Glutamatergic neuron (in vitro differentiated cells): Measurements from ENCODE around the gene CD44. TPM values are rescaled to one million over a fixed set of nuclear protein-coding genes. Genes with fewer than 3 reads are reported as not detected.

Source experiments
- DNase-seq: peaks from one replicate; pipeline ENCODE4 v3.0.0; 2022
- H3K27ac Mint-ChIP-seq: one replicate; pipeline ENCODE4 v1.8.0; 2020; ENCODE audit warnings: mild to moderate bottlenecking, mixed read lengths, inconsistent platforms; ENCODE audit not compliant: unreplicated experiment
- H3K27me3 Mint-ChIP-seq: one replicate; pipeline ENCODE4 v1.8.0; 2020; ENCODE audit warnings: mild to moderate bottlenecking, moderate library complexity, mixed read lengths, inconsistent platforms; ENCODE audit not compliant: unreplicated experiment
- H3K36me3 Mint-ChIP-seq: one replicate; pipeline ENCODE4 v1.8.0; 2020; ENCODE audit warnings: mild to moderate bottlenecking, mixed read lengths, inconsistent platforms; ENCODE audit not compliant: unreplicated experiment
- H3K4me1 Mint-ChIP-seq: one replicate; pipeline ENCODE4 v1.8.0; 2020; ENCODE audit warnings: mild to moderate bottlenecking, low read depth, mixed read lengths, inconsistent platforms; ENCODE audit not compliant: unreplicated experiment
- H3K4me3 Mint-ChIP-seq: one replicate; pipeline ENCODE4 v1.8.0; 2020; ENCODE audit warnings: mild to moderate bottlenecking, mixed read lengths, inconsistent platforms; ENCODE audit not compliant: unreplicated experiment
- H3K9me3 Mint-ChIP-seq: one replicate; pipeline ENCODE4 v1.8.0; 2020; ENCODE audit warnings: mild to moderate bottlenecking, moderate library complexity, mixed read lengths, inconsistent platforms; ENCODE audit not compliant: unreplicated experiment
- total RNA-seq: library from RNA; stranded (reverse); fragmentation: NEBNext Ultra II Directional; extraction: Animal tissue kit (Norgen Biotek cat#: 25700); gene quantifications from one replicate; pipeline ENCODE4 v1.2.1, GENCODE V29; 2021; ENCODE audit not compliant: unreplicated experiment
- TF ChIP-seq, protein P1 (sequence below): fragments of 200-600 bp; sonication (generic); IDR thresholded peaks from one replicate; pipeline ENCODE4 v1.5.0; 2021; ENCODE audit not compliant: partially characterized antibody, unreplicated experiment

The CD44 gene
- total RNA-seq, 1 donor from 2014 or later, result 0.71 TPM

DNA sequence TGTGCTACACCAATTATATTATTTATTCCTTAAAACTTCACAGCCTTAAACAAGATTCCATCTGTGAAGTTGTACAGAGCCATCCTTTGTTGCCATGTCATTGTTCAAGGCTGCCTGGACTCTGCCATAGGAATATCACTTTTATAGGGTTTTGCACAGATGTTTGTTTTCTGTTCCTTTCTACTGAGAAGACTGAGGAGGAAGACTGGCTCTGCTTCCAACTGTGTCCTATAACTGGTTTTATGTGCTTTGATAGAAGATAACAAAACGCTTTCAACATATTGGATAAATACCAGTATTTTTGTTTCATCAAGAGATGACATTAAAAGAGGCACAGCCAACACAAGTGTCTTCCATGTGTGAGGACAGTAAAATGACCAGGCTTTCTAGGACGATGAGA lies 120.6 kb downstream of the CD44 start:
- Mint-ChIP-seq H3K9me3 (no peaks in the 10 kb centered on the region), H3K4me1 (peaks cover 4% of the 10 kb centered on the region), H3K27me3 (no peaks in the 10 kb centered on the region), H3K36me3 (peaks cover 3% of the 10 kb centered on the region), H3K27ac (no peak overlapping the region), H3K4me3 (no peak overlapping the region)
- TF ChIP-seq, protein P1, sequence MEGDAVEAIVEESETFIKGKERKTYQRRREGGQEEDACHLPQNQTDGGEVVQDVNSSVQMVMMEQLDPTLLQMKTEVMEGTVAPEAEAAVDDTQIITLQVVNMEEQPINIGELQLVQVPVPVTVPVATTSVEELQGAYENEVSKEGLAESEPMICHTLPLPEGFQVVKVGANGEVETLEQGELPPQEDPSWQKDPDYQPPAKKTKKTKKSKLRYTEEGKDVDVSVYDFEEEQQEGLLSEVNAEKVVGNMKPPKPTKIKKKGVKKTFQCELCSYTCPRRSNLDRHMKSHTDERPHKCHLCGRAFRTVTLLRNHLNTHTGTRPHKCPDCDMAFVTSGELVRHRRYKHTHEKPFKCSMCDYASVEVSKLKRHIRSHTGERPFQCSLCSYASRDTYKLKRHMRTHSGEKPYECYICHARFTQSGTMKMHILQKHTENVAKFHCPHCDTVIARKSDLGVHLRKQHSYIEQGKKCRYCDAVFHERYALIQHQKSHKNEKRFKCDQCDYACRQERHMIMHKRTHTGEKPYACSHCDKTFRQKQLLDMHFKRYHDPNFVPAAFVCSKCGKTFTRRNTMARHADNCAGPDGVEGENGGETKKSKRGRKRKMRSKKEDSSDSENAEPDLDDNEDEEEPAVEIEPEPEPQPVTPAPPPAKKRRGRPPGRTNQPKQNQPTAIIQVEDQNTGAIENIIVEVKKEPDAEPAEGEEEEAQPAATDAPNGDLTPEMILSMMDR, result no peak
- DNase-seq, result no peak

- H3K9me3 Mint-ChIP-seq, result no peaks in the 10 kb centered on the region
- TF ChIP-seq, protein P1, result no peak
- H3K27ac Mint-ChIP-seq, result no peak overlapping the region
- H3K4me1 Mint-ChIP-seq, result peaks cover 4% of the 10 kb centered on the region
- H3K36me3 Mint-ChIP-seq, result peaks cover 3% of the 10 kb centered on the region
- DNase-seq, result no peak
- H3K27me3 Mint-ChIP-seq, result no peaks in the 10 kb centered on the region
- H3K4me3 Mint-ChIP-seq, result no peak overlapping the region
These were observed 121.5 kb downstream of the CD44 start for GRCh38 chr11:35260342-35260985.

- TF ChIP-seq, protein P1, result no peak
- H3K4me1 Mint-ChIP-seq, result peaks cover 4% of the 10 kb centered on the region
- no peaks in the 10 kb centered on the region for H3K9me3 Mint-ChIP-seq
- no peak overlapping the region for H3K27ac Mint-ChIP-seq
- no peaks in the 10 kb centered on the region for H3K27me3 Mint-ChIP-seq
- no peak overlapping the region for H3K4me3 Mint-ChIP-seq
- no peak for DNase-seq
- peaks cover 3% of the 10 kb centered on the region for H3K36me3 Mint-ChIP-seq
These were observed 122.2 kb downstream of the CD44 start for GRCh38 chr11:35261197-35261596.

- Mint-ChIP-seq H3K27me3 (no peaks in the 10 kb centered on the region), H3K27ac (no peak overlapping the region), H3K4me1 (peaks cover 4% of the 10 kb centered on the region), H3K9me3 (no peaks in the 10 kb centered on the region), H3K36me3 (peaks cover 3% of the 10 kb centered on the region), H3K4me3 (no peak overlapping the region)
- TF ChIP-seq, protein P1, result no peak
- DNase-seq, result no peak
These were observed 123.1 kb downstream of the CD44 start for GRCh38 chr11:35262056-35262455.

DNA sequence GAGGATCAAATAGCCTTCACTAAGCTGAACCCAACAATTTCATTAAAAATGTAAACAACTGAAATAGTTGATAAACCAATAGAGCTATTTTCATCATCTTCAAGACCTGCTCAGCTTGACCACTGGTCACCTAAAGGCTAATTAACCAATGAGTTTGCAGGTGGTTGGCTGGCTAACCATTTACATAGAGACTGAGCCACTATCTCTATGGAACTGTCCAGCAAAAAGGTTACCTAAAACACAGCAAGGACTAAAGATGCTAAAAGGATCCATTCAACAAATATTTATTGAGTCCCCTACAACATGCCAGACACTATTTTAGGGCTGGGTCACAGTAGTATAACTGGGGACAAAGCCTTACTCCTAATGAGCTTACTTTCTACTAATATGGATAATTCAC lies 123.8 kb downstream of the CD44 start:
- H3K4me3 Mint-ChIP-seq, result no peak overlapping the region
- no peak overlapping the region for H3K27ac Mint-ChIP-seq
- no peak for DNase-seq
- TF ChIP-seq, protein P1, result no peak
- H3K27me3 Mint-ChIP-seq, result no peaks in the 10 kb centered on the region
- H3K9me3 Mint-ChIP-seq, result no peaks in the 10 kb centered on the region
- no peaks in the 10 kb centered on the region for H3K36me3 Mint-ChIP-seq
- peaks cover 4% of the 10 kb centered on the region for H3K4me1 Mint-ChIP-seq
